K562 (cell line): ENCODE results near the gene PIF1.

Source experiments
- MCM3 ChIP-seq: fragments of 450-650 bp; IDR thresholded peaks from 2 replicates; pipeline ENCODE4 v1.6.1; 2016
- POLR2A ChIP-seq: fragments of 450-650 bp; conservative IDR thresholded peaks from 2 replicates; pipeline ENCODE4 v1.6.1; 2016
- ZNF224 ChIP-seq: sonication (generic); formaldehyde crosslinking; IDR thresholded peaks from 2 replicates; pipeline ENCODE4 v1.8.0; 2022; ENCODE audit warnings: mild to moderate bottlenecking, missing genetic modification reagents
- TF ChIP-seq, protein P1 (sequence below): fragments of 200-800 bp; sonication (Bioruptor generic); IDR thresholded peaks from 2 replicates; pipeline ENCODE4 v1.6.1; 2016; ENCODE audit warnings: missing genetic modification characterization, missing compliant biosample characterization
- TF ChIP-seq, protein P2 (sequence below): sonication (generic); formaldehyde crosslinking; IDR thresholded peaks from 2 replicates; pipeline ENCODE4 v1.8.0; 2023; ENCODE audit warnings: mild to moderate bottlenecking, missing genetic modification reagents
- TF ChIP-seq, protein P3 (sequence below): sonication (generic); formaldehyde crosslinking; IDR thresholded peaks from 2 replicates; pipeline ENCODE4 v1.8.1; 2023; ENCODE audit warnings: mild to moderate bottlenecking, missing genetic modification reagents

DNA sequence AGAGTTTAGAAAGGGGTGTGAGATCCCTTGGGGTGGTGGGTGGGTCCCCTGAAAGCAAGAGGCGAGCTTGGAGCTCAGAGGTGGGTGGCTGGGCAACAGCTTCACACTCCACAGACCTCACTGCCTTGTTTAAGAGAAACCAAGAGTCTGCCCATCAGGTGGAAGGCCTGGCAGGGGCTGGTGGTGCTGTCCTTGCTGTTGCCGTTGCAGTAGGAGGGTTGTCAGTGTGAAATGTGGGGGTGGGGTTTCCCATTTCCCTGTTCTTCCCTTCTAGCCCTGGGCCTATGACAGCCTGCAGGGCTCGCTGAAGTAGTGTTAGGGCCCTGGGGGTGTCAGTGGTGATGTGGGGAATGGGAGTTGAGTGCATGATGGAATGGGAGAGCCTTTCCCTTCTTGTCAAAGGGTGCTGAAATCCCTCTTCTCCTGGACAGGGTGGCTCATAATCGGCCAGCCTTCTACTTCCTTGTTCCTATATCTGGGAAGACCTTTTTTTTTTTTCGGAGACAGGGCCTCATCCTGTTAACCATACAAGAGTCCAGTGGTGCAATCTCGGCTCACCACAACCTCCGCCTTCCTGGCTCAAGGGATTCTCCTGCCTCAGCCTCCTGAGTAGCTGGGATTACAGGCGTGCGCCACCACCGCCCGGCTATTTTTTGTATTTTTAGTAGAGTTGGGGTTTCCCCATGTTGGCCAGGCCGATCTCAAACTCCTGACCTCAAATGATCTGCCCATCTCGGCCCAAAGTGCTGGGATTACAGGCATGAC lies 20.6 kb upstream of the PIF1 start:
- TF ChIP-seq, protein P1, sequence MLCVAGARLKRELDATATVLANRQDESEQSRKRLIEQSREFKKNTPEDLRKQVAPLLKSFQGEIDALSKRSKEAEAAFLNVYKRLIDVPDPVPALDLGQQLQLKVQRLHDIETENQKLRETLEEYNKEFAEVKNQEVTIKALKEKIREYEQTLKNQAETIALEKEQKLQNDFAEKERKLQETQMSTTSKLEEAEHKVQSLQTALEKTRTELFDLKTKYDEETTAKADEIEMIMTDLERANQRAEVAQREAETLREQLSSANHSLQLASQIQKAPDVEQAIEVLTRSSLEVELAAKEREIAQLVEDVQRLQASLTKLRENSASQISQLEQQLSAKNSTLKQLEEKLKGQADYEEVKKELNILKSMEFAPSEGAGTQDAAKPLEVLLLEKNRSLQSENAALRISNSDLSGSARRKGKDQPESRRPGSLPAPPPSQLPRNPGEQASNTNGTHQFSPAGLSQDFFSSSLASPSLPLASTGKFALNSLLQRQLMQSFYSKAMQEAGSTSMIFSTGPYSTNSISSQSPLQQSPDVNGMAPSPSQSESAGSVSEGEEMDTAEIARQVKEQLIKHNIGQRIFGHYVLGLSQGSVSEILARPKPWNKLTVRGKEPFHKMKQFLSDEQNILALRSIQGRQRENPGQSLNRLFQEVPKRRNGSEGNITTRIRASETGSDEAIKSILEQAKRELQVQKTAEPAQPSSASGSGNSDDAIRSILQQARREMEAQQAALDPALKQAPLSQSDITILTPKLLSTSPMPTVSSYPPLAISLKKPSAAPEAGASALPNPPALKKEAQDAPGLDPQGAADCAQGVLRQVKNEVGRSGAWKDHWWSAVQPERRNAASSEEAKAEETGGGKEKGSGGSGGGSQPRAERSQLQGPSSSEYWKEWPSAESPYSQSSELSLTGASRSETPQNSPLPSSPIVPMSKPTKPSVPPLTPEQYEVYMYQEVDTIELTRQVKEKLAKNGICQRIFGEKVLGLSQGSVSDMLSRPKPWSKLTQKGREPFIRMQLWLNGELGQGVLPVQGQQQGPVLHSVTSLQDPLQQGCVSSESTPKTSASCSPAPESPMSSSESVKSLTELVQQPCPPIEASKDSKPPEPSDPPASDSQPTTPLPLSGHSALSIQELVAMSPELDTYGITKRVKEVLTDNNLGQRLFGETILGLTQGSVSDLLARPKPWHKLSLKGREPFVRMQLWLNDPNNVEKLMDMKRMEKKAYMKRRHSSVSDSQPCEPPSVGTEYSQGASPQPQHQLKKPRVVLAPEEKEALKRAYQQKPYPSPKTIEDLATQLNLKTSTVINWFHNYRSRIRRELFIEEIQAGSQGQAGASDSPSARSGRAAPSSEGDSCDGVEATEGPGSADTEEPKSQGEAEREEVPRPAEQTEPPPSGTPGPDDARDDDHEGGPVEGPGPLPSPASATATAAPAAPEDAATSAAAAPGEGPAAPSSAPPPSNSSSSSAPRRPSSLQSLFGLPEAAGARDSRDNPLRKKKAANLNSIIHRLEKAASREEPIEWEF = no peak
- TF ChIP-seq, protein P2, sequence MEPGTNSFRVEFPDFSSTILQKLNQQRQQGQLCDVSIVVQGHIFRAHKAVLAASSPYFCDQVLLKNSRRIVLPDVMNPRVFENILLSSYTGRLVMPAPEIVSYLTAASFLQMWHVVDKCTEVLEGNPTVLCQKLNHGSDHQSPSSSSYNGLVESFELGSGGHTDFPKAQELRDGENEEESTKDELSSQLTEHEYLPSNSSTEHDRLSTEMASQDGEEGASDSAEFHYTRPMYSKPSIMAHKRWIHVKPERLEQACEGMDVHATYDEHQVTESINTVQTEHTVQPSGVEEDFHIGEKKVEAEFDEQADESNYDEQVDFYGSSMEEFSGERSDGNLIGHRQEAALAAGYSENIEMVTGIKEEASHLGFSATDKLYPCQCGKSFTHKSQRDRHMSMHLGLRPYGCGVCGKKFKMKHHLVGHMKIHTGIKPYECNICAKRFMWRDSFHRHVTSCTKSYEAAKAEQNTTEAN (CRISPR knock-in tag) = no peak
- no peak for TF ChIP-seq MCM3
- no peak for TF ChIP-seq POLR2A
- no peak for TF ChIP-seq ZNF224 (CRISPR knock-in tag)
- TF ChIP-seq, protein P3, sequence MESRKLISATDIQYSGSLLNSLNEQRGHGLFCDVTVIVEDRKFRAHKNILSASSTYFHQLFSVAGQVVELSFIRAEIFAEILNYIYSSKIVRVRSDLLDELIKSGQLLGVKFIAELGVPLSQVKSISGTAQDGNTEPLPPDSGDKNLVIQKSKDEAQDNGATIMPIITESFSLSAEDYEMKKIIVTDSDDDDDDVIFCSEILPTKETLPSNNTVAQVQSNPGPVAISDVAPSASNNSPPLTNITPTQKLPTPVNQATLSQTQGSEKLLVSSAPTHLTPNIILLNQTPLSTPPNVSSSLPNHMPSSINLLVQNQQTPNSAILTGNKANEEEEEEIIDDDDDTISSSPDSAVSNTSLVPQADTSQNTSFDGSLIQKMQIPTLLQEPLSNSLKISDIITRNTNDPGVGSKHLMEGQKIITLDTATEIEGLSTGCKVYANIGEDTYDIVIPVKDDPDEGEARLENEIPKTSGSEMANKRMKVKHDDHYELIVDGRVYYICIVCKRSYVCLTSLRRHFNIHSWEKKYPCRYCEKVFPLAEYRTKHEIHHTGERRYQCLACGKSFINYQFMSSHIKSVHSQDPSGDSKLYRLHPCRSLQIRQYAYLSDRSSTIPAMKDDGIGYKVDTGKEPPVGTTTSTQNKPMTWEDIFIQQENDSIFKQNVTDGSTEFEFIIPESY = no peak
